NCI-H524 (cell line): Measurements from ENCODE around the gene CCDC194.

Experiments
- DNase-seq, 2 experiments: peaks; one replicate each; lab custom pipeline; 2025; lab: John Stamatoyannopoulos, UW

Gene CCDC194

GRCh38 chr19:17406046-17406886 lies 12.3 kb upstream of the CCDC194 start:
- DNase-seq: no peak

GRCh38 chr19:17405250-17406045 lies 11.5 kb upstream of the CCDC194 start, which contains the start of gene BST2:
TSS of gene BST2 (minus strand) at chr19:17405630. CDS start at chr19:17405575, 55 bp downstream.
- no peak for DNase-seq

GRCh38 chr19:17404621-17405249 lies 10.7 kb upstream of the CCDC194 start:
- no peak for DNase-seq

GRCh38 chr19:17404015-17404414 lies 10.0 kb upstream of the CCDC194 start:
- DNase-seq: no peak

GRCh38 chr19:17402982-17403855 lies 9.2 kb upstream of the CCDC194 start:
- peak in 1 of 2 experiments; percentile 35 for DNase-seq

GRCh38 chr19:17401628-17402027 lies 7.6 kb upstream of the CCDC194 start:
- DNase-seq: no peak

GRCh38 chr19:17398902-17399527 lies 5.0 kb upstream of the CCDC194 start:
- no peak for DNase-seq

- peak; percentile 58 to 61 for DNase-seq
Observed at GRCh38 chr19:17394891-17395415, 957 bp upstream of the CCDC194 start.

- DNase-seq: peak in 1 of 2 experiments; percentile 8
Observed at GRCh38 chr19:17393002-17393401, 994 bp downstream of the CCDC194 start.

GRCh38 chr19:17391371-17392151 lies 2.4 kb downstream of the CCDC194 start:
- DNase-seq: peak in 1 of 2 experiments; percentile 22

- peak; percentile 93 to 97 for DNase-seq
Observed at GRCh38 chr19:17390665-17391370, 3.2 kb downstream of the CCDC194 start.

GRCh38 chr19:17389957-17390664 lies 3.9 kb downstream of the CCDC194 start:
- peak in 1 of 2 experiments; percentile 46 for DNase-seq

GRCh38 chr19:17389288-17389687 lies 4.7 kb downstream of the CCDC194 start:
- DNase-seq: no peak

- DNase-seq: peak; percentile 42 to 64
Observed at GRCh38 chr19:17385878-17386611, 8.0 kb downstream of the CCDC194 start.

- DNase-seq: no peak
Observed at GRCh38 chr19:17380426-17381138, 13.4 kb downstream of the CCDC194 start.

GRCh38 chr19:17379221-17379631 lies 14.8 kb downstream of the CCDC194 start:
- DNase-seq: no peak

GRCh38 chr19:17378271-17378670 lies 15.7 kb downstream of the CCDC194 start:
- DNase-seq: no peak
